Caco-2 (cell line): ENCODE data around the gene UBE3C. TPM values are rescaled to one million over a fixed set of nuclear protein-coding genes. Genes with fewer than 3 reads are reported as not detected.

ENCODE experiments used
- BruUV-seq: library from RNA; stranded (reverse); fragments of 400-500 nt; replicated peaks from 2 replicates; lab custom pipeline; 2021; lab: Mats Ljungman, UMichigan
- CTCF ChIA-PET: fragments of 300-600 bp; sonication (Branson Sonifier 250); formaldehyde crosslinking; loops from one replicate; lab custom pipeline; 2022; ENCODE audit warnings: antibody characterized with exemption; lab: Charles Lee
- POLR2A ChIA-PET: fragments of 300-600 bp; sonication (Branson Sonifier 250); formaldehyde crosslinking; loops from one replicate; lab custom pipeline; 2022; ENCODE audit warnings: antibody characterized with exemption; lab: Charles Lee
- DNase-seq, 2 experiments: peaks; one replicate each; pipeline versions ENCODE4 v3.0.0 to v3.0.0-alpha.2; 2020 to 2022
- H3K27me3 ChIP-seq: replicated peaks from 2 replicates; pipeline ENCODE4 v1.6.0; 2011; ENCODE audit warnings: low read length; ENCODE audit not compliant: control insufficient read depth, insufficient read depth
- H3K36me3 ChIP-seq: 2 replicates; pipeline ENCODE4 v1.5.1; 2011; ENCODE audit warnings: low read length; ENCODE audit not compliant: control insufficient read depth, insufficient read depth
- H3K4me1 ChIP-seq: fragments of 250-450 bp; sonication (Bioruptor Pico); 2 replicates; pipeline ENCODE4 v1.5.1; 2020; ENCODE audit warnings: mild to moderate bottlenecking
- H3K4me3 ChIP-seq: 2 replicates; pipeline ENCODE4 v1.5.1; 2011; ENCODE audit warnings: low read depth, mild to moderate bottlenecking, control low read depth, low read length
- H3K9me3 ChIP-seq: fragments of 250-450 bp; sonication (Bioruptor Pico); 2 replicates; pipeline ENCODE4 v1.5.1; 2020; ENCODE audit warnings: mild to moderate bottlenecking, moderate library complexity
- H3K27ac Mint-ChIP-seq: one replicate; pipeline ENCODE4 v1.8.0; 2022; ENCODE audit warnings: mixed read lengths; ENCODE audit not compliant: unreplicated experiment
- H3K27me3 Mint-ChIP-seq: one replicate; pipeline ENCODE4 v1.8.0; 2022; ENCODE audit warnings: mixed read lengths; ENCODE audit not compliant: insufficient read depth, unreplicated experiment
- H3K36me3 Mint-ChIP-seq: one replicate; pipeline ENCODE4 v1.8.0; 2022; ENCODE audit warnings: mild to moderate bottlenecking, mixed read lengths; ENCODE audit not compliant: insufficient read depth, unreplicated experiment
- H3K4me1 Mint-ChIP-seq: one replicate; pipeline ENCODE4 v1.8.0; 2022; ENCODE audit warnings: low read depth, mixed read lengths; ENCODE audit not compliant: unreplicated experiment
- H3K4me3 Mint-ChIP-seq: one replicate; pipeline ENCODE4 v1.8.0; 2022; ENCODE audit warnings: mild to moderate bottlenecking, moderate library complexity, mixed read lengths; ENCODE audit not compliant: unreplicated experiment
- H3K9me3 Mint-ChIP-seq: one replicate; pipeline ENCODE4 v1.8.0; 2022; ENCODE audit warnings: mixed read lengths; ENCODE audit not compliant: unreplicated experiment
- CTCF ChIP-seq, 2 experiments: fragments of 200-600 bp in 1 of 2; IDR thresholded peaks; 1 replicate in 1 of 2; 2 replicates in 1 of 2; pipeline versions ENCODE4 v1.5.1 to v1.8.0; 2011 to 2022; ENCODE audit warnings: antibody characterized with exemption in 1 of 2, control low read depth in 1 of 2, inconsistent platforms in 1 of 2, low read depth in 1 of 2, low read length in 1 of 2, mild to moderate bottlenecking in 1 of 2, moderate library complexity in 1 of 2; ENCODE audit not compliant: insufficient read depth in 1 of 2, severe bottlenecking in 1 of 2, unreplicated experiment in 1 of 2
- intact Hi-C: fragments of 100-400 bp; cut with micrococcal nuclease; formaldehyde crosslinking; loops from one replicate; pipeline ENCODE4 v1.10.0; 2022; ENCODE audit not compliant: unreplicated experiment
- total RNA-seq: library from RNA; stranded (reverse); gene quantifications from 2 replicates; pipeline ENCODE4 v1.2.3, GENCODE V29; 2022

Gene UBE3C
- total RNA-seq, 1 experiment from 2014 or later = 76.1 TPM

GRCh38 chr7:157278167-157278790 is 139.6 kb downstream of the UBE3C start:
- Mint-ChIP-seq H3K27ac (no peak overlapping the region), H3K36me3 (peaks cover 17% of the 10 kb centered on the region), H3K4me1 (peaks cover 1% of the 10 kb centered on the region), H3K27me3 (no peaks in the 10 kb centered on the region), H3K4me3 (peak overlapping the region; percentile 70), H3K9me3 (no peaks in the 10 kb centered on the region)
- H3K36me3 ChIP-seq = no peaks in the 10 kb centered on the region
- H3K27me3 ChIP-seq = no peaks in the 10 kb centered on the region
- ChIA-PET POLR2A (no interaction called here), CTCF (no interaction called here)
- no peaks in the 10 kb centered on the region for H3K9me3 ChIP-seq
- peaks cover 16% of the 10 kb centered on the region for H3K4me1 ChIP-seq
- TF ChIP-seq CTCF (IDR thresholded peaks at IDR 0.05; ENCODE audit: insufficient read depth in 1 of 2, low read depth in 1 of 2, low read length in 1 of 2, severe bottlenecking in 1 of 2, unreplicated experiment in 1 of 2) = no peak
- intact Hi-C loops = loop anchor here (2.0 kb wide), 1 partner anchor 59 kb away; the partner anchor contains the start of gene DNAJB6
- no peak overlapping the region for H3K4me3 ChIP-seq
- BruUV-seq = no TSS peak
- no peak for DNase-seq

GRCh38 chr7:157278791-157279724 is 140.3 kb downstream of the UBE3C start:
- intact Hi-C loops = loop anchor here (2.0 kb wide), 1 partner anchor 58 kb away; the partner anchor contains the start of gene DNAJB6
- no peak overlapping the region for H3K27ac Mint-ChIP-seq
- H3K9me3 Mint-ChIP-seq = no peaks in the 10 kb centered on the region
- peak; percentile 74 to 76 for DNase-seq
- H3K27me3 Mint-ChIP-seq = no peaks in the 10 kb centered on the region
- BruUV-seq = no TSS peak
- H3K4me1 ChIP-seq = peaks cover 14% of the 10 kb centered on the region
- no peak for TF ChIP-seq CTCF (IDR thresholded peaks at IDR 0.05; ENCODE audit: insufficient read depth in 1 of 2, low read depth in 1 of 2, low read length in 1 of 2, severe bottlenecking in 1 of 2, unreplicated experiment in 1 of 2)
- peak overlapping the region; percentile 71 for H3K4me3 ChIP-seq
- ChIA-PET CTCF (no interaction called here), POLR2A (no interaction called here)
- no peaks in the 10 kb centered on the region for H3K36me3 ChIP-seq
- no peaks in the 10 kb centered on the region for H3K4me1 Mint-ChIP-seq
- no peaks in the 10 kb centered on the region for H3K27me3 ChIP-seq
- peak overlapping the region; percentile 70 for H3K4me3 Mint-ChIP-seq
- no peaks in the 10 kb centered on the region for H3K9me3 ChIP-seq
- H3K36me3 Mint-ChIP-seq = peaks cover 16% of the 10 kb centered on the region

- CTCF ChIA-PET = no interaction called here
- H3K36me3 ChIP-seq = no peaks in the 10 kb centered on the region
These were observed 141.1 kb downstream of the UBE3C start for GRCh38 chr7:157279741-157280215.

More at GRCh38 chr7:157279741-157280215, 141.1 kb downstream of the UBE3C start:
- no TSS peak for BruUV-seq
- no peaks in the 10 kb centered on the region for H3K4me1 Mint-ChIP-seq
- peaks cover 4% of the 10 kb centered on the region for H3K9me3 ChIP-seq
- no peaks in the 10 kb centered on the region for H3K9me3 Mint-ChIP-seq
- no peaks in the 10 kb centered on the region for H3K27me3 Mint-ChIP-seq
- no peak for TF ChIP-seq CTCF (IDR thresholded peaks at IDR 0.05; ENCODE audit: insufficient read depth in 1 of 2, low read depth in 1 of 2, low read length in 1 of 2, severe bottlenecking in 1 of 2, unreplicated experiment in 1 of 2)
- H3K27me3 ChIP-seq = no peaks in the 10 kb centered on the region
- intact Hi-C loops = loop anchor here (2.0 kb wide), 1 partner anchor 57 kb away; the partner anchor contains the start of gene DNAJB6
- H3K36me3 Mint-ChIP-seq = peaks cover 15% of the 10 kb centered on the region
- H3K4me1 ChIP-seq = peaks cover 14% of the 10 kb centered on the region
- peak in 1 of 2 experiments; percentile 38 for DNase-seq
- H3K4me3 ChIP-seq = peak overlapping the region; percentile 71
- H3K27ac Mint-ChIP-seq = no peak overlapping the region
- POLR2A ChIA-PET = no interaction called here
- H3K4me3 Mint-ChIP-seq = peak overlapping the region; percentile 70
